M059J (cell line): ENCODE measurements around the gene NR5A2. TPM values are rescaled to one million over a fixed set of nuclear protein-coding genes. Genes with fewer than 3 reads are reported as not detected.

Source experiments
- DNase-seq: peaks from one replicate; pipeline ENCODE4 v3.0.0-alpha.2; 2012; ENCODE audit warnings: low read depth
- total RNA-seq: library from RNA; depleted of rRNA; stranded (reverse); fragments of >200 nt; shearing (Covaris generic); gene quantifications from 2 replicates; pipeline ENCODE4 v1.2.3, GENCODE V29; 2014

The NR5A2 gene
- total RNA-seq, 1 experiment from 2014 or later, result 0.47 TPM

DNA sequence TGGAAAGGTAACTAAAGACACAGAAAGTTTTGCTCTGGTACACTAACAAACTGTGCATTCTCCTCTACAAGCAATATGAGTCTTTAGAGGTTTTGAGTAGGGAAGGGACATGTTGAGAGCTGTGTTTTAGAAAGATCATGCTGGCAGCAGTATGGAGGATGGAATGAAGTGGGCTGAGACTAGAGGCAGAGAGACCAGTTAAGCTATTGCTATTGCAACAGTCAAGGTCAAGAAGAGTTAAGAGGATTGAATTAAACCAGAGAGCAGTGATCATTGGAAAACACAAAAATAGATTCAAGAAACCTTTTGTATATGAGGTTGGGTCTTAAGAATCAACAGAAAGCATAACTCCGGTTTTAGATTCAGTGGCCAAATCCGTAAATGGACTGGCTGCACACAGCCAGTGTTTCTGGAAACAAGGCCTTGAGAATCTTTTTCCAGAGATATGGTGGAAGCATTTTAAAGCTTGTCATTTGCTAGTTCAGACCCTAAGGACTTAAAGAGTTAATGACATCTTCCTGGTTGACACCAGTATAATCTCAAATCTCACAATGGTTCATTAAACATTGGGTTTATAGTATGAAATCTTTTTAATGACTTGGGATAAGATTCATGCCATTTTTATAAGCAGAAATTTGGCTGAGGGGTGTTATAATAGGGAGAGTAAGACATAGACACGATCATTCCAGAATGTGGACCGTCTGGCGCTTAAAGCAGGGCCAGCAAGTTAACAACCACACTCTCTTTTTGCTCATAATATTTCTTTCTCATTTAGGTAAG is 177.9 kb downstream of the NR5A2 start:
- no peak for DNase-seq

DNA sequence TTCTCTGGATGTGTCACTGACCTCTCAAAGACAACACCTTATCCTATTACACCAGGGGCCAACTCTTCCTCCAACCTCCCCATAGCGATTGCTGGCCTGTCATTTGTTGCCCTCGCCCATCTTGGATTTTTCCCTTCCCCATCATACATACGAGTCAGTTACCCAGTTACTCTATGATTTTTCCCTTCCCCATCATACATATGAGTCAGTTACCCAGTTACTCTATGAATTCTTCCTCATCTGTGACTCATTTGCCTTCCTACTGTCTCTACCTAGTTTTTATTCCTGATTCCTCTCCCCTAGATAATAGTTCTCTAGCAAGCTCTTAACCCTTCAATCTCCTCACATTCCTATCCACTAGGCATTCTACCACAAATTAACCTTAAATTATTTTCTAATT is 178.8 kb downstream of the NR5A2 start:
- peak; percentile 86 for DNase-seq

- DNase-seq, result peak; percentile 77
These were observed 179.3 kb downstream of the NR5A2 start for GRCh38 chr1:200206761-200207160.

DNA sequence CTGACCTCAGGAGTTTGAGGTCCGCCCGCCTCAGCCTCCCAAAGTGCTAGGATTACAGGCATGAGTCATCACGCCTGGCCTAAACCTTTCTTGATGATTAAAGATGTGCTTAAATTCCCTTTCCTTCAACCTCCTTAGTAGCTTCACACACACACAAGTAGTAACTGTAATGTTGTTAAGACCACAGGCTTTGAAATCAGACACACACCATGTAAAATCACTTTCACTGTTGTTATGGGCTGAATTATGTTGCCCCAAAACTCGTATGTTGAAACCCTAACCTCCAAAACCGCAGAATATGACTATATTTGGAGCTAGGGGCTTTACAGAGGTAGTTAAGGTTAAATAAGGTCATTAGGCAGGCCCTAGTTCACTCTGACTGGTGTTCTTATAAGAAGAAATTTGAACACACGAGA is 180.2 kb downstream of the NR5A2 start:
- peak; percentile 83 for DNase-seq

DNA sequence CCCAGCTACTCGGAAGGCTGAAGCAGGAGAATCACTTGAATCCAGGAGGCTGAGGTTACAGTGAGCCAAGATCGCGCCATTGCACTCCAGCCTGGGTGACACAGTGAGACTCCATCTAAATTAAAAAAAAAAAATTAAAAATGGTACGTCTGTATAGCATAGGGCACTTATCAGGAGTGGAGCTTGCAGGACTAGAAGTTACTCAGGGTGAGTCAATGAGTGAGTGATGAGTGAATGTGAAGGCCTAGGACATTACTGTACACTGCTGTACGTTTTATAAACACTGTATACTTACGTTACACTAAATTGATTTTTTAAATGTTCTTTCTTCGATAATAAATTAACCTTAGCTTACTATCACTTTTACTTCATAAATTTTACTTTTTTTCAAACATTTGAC is 183.6 kb downstream of the NR5A2 start:
- DNase-seq, result peak; percentile 69

GRCh38 chr1:200213392-200213791 is 185.9 kb downstream of the NR5A2 start:
- no peak for DNase-seq

DNA sequence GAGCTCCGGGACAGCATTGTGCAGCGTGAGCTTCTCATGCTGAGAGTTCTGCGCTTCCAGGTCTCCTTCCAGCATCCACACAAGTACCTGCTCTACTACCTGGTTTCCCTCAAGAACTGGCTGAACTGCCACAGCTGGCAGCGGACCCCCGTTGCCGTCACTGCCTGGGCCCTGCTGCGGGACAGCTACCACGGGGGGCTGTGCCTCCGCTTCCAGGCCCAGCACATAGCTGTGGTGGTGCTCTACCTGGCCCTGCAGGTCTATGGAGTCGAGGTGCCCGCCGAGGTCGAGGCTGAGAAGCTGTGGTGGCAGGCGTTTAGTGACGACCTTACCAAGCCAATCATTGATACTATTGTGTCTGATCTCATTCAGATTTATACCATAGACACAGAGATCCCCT is 186.4 kb downstream of the NR5A2 start:
- DNase-seq, result no peak

GRCh38 chr1:200215350-200215749 is 187.8 kb downstream of the NR5A2 start:
- no peak for DNase-seq

DNA sequence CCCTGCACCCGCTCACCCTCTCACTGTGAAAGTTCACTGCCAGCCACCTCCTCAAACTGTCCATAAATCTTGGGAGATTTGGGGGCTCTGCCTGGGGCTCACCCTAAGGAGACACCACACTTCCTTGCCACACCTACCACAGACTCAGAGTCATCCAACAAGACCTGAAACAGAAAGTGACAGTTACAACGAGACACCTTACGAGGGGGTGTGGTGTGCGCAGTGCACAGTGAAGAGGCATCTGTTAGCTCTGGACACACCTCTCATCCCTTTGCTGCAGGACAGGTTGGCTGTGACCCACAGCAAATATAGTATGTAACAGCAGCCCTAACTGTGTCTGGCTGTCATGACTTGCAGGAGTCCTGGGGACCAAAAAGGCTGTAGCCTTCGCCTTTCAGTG is 190.2 kb downstream of the NR5A2 start:
- no peak for DNase-seq

- no peak for DNase-seq
These were observed 194.2 kb downstream of the NR5A2 start for GRCh38 chr1:200221614-200222282.

GRCh38 chr1:200223207-200223606 is 195.7 kb downstream of the NR5A2 start:
- peak; percentile 26 for DNase-seq

DNA sequence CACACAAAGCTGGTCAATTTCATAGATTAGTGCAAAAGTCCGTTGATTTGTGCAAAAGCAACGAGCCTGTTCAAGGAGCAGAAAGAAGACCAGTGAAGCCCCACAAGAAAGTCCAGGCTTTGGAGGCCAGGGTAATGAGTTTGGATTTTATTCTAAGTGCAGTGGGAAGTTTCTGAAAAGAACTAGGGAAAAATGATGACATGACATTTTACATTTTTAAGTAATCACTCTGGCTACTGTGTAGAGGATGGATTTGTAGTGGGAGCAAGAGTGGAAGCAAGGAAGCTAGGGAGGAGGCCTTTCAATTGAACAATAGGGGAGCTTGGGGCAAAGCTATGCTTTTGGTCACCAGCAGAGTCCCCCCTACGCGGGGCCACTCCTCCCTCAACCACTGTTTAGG is 196.1 kb downstream of the NR5A2 start:
- DNase-seq, result no peak

DNA sequence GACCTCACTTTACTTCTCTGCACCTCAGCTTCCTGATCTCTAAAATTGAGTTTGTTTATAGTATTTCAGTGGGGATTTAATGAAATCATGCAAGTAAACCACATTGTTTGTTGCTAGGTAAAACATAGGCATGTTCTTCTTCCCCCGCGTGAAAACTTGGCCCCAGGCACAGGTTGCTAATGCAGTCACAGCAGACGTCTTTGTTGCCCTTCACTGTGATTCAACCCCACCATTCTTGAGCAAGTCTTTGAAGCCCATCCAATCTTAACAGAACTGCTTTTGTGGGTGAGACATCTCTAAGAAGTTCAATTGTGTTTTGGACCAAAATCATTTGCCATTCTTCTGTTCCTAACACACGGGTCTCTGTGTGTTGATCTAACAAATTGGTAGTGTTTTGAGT is 196.8 kb downstream of the NR5A2 start:
- DNase-seq, result peak; percentile 97

DNA sequence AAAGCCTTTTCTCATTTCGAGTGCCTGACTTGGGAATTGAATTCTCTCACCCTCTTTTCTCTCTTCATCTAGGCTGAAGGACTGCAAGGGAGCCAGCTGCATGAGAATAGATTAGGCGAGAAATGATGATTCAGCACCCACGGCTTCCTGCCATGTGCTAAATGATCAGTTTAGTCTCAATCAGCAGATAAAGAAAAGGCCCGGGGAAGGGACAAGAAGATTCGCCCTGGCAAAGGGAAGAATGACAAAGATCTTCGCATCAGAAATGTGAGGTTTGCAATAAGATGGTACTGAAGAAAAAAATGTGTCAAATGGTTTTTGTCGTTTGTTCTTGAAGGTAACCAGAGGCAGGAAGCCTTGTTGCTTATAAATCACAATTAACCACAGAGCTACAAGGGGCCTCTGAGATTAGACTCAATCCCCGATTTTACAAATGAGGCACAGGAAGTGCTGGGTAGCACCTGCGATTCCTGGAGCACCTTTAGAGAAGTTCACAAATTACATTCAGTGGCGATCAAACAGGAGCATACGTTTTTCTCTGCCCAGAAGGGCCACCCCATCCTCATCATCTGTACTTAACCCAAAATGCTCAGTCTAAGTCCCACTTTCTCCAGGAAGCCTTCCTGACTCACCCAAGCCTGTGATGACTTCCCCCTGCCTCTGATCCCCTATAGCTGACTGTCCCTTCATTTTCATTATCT is 198.9 kb downstream of the NR5A2 start:
- no peak for DNase-seq

GRCh38 chr1:200226969-200227303 is 199.4 kb downstream of the NR5A2 start:
- no peak for DNase-seq
